Natural killer cell treated with Interleukin-12 subunit alpha and Interleukin-12 subunit beta and Interleukin-15 and Interleukin-18, amount 100 ng/mL, for 72 hours (primary cell): ENCODE measurements around the gene SLFN13. TPM values are rescaled to one million over a fixed set of nuclear protein-coding genes. Genes with fewer than 3 reads are reported as not detected.

Experiments
- ATAC-seq, 2 donors: fragments of 150-1000 bp; cut with Tn5 transposase in 1 of 2; sonication (Bioruptor Pico), chemical (Tn5 transposase) in 1 of 2; 2 replicates each; pipeline ENCODE4 v1.10.0; 2021
- DNase-seq: peaks from one replicate; pipeline ENCODE4 v3.0.0; 2022; ENCODE audit warnings: low spot score
- H3K27ac Mint-ChIP-seq, 2 donors: 1 replicate in 1 of 2; 2 replicates in 1 of 2; pipeline ENCODE4 v1.8.0; 2022; ENCODE audit warnings: mixed read lengths in 2 of 2, mild to moderate bottlenecking in 1 of 2, moderate library complexity in 1 of 2
- H3K27me3 Mint-ChIP-seq, 2 donors: 1 replicate in 1 of 2; 2 replicates in 1 of 2; pipeline ENCODE4 v1.8.0; 2022; ENCODE audit warnings: mixed read lengths in 2 of 2
- H3K36me3 Mint-ChIP-seq: one replicate; pipeline ENCODE4 v1.8.0; 2022; ENCODE audit warnings: mixed read lengths
- H3K4me1 Mint-ChIP-seq, 2 donors: 1 replicate in 1 of 2; 2 replicates in 1 of 2; pipeline ENCODE4 v1.8.0; 2022; ENCODE audit warnings: low read depth in 2 of 2, mixed read lengths in 2 of 2, mild to moderate bottlenecking in 1 of 2
- H3K4me3 Mint-ChIP-seq: one replicate; pipeline ENCODE4 v1.8.0; 2022; ENCODE audit warnings: mixed read lengths
- H3K9me3 Mint-ChIP-seq: 2 replicates; pipeline ENCODE4 v1.8.0; 2022; ENCODE audit warnings: mixed read lengths
- total RNA-seq, 2 donors: library from RNA; stranded (reverse); gene quantifications; one replicate each; pipeline ENCODE4 v1.2.3, GENCODE V29; 2022

SLFN13 gene, protein sequence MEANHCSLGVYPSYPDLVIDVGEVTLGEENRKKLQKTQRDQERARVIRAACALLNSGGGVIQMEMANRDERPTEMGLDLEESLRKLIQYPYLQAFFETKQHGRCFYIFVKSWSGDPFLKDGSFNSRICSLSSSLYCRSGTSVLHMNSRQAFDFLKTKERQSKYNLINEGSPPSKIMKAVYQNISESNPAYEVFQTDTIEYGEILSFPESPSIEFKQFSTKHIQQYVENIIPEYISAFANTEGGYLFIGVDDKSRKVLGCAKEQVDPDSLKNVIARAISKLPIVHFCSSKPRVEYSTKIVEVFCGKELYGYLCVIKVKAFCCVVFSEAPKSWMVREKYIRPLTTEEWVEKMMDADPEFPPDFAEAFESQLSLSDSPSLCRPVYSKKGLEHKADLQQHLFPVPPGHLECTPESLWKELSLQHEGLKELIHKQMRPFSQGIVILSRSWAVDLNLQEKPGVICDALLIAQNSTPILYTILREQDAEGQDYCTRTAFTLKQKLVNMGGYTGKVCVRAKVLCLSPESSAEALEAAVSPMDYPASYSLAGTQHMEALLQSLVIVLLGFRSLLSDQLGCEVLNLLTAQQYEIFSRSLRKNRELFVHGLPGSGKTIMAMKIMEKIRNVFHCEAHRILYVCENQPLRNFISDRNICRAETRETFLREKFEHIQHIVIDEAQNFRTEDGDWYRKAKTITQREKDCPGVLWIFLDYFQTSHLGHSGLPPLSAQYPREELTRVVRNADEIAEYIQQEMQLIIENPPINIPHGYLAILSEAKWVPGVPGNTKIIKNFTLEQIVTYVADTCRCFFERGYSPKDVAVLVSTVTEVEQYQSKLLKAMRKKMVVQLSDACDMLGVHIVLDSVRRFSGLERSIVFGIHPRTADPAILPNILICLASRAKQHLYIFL
- total RNA-seq: 100 to 1,000 TPM; 213 to 343 TPM

DNA sequence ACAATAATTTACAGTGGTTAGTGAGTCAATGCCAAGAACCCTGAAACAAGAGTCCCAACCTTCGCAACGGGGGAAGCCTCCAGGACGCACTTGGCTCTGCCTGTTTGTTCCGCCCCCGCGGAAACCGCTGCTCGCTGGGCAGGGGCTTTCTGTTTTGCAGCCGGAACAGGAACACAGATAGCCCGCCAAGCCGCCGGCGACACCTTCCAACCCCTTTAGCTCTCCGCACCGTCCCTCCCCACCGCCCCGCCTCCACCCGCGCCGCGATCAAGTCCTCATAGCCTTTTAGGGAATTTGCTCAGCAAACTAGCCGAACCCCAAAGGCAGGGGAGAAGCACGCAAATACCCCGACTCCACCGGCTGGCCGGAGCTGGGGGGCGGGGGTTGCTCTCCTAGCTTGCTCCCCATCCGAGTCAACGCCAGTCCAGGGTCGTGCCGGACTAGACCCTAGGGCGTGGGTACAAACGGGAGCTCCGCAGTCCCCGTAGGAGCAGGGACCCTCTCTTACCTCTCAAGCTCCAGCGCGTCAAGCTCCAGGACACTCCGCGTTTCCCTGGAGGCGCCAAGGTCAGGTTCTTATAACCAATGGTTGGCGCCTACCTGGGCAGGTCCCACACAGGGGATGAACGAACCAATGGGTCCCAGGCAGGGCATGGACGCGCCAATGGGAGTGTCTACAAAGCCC is at the start of gene SLFN13:
Gene SLFN13 (minus strand): TSS at position 553 of the 685 bp plus-strand sequence. CDS start 3,086 bp downstream, outside the sequence.
- peaks cover 42 to 57% of the 10 kb centered on the region in 2 donors for H3K4me1 Mint-ChIP-seq
- H3K9me3 Mint-ChIP-seq: no peaks in the 10 kb centered on the region
- H3K4me3 Mint-ChIP-seq: peak within 1 kb of the TSS; percentile 88
- ATAC-seq (peak; percentile 89 to 90), DNase-seq (peak; percentile 98)
- peak within 1 kb of the TSS; percentile 96 to 100 for H3K27ac Mint-ChIP-seq
- H3K27me3 Mint-ChIP-seq: no peaks in the 10 kb centered on the region
- H3K36me3 Mint-ChIP-seq: peaks cover 27% of the 10 kb centered on the region

DNA sequence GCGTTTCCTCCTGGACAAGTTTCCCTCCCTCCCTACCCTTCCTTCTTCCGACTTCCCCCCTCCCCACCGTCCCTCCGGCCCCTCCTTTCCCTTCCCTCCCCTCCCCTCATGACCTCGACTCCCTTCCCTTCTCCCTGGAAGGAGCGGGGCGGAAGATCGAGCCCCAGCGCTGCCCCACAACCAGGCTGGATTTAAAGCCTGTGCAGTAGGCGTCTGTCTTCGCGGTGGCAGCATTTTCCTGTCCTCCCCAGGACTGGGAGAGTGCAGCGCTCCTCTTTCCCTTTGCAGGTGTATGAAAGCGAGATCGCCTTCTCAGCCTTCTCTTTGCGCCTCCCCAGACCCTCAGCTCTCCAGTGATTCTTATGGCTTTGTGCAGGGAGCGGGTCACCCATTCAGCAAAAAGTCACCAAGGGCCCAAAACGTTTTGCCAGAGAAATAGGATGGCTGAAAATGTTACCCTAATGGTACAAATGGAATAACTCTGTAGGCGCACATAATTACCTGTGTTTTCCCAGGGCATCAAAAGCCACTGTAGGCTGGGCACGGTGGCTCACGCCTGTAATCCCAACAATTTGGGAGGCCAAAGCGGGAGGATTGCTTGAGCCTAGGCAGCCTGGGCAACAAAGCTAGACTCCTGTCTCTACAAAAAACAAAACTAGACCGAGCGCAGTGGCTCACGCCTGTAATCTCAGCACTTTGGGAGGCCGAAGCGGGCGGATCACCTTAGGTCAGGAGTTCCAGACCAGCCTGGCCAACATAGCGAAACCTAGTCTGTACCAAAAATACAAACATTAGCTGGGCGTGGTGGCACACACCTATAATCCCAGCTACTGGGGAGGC is 48.1 kb upstream of the SLFN13 start:
- Mint-ChIP-seq H3K9me3 (peaks cover 5% of the 10 kb centered on the region), H3K4me3 (peak overlapping the region; percentile 26), H3K4me1 (peaks cover 59 to 72% of the 10 kb centered on the region in 2 donors), H3K36me3 (peaks cover 6% of the 10 kb centered on the region), H3K27ac (peak overlapping the region in 1 of 2 donors; percentile 38), H3K27me3 (no peaks in the 10 kb centered on the region)
- DNase-seq: no peak
- no peak for ATAC-seq

DNA sequence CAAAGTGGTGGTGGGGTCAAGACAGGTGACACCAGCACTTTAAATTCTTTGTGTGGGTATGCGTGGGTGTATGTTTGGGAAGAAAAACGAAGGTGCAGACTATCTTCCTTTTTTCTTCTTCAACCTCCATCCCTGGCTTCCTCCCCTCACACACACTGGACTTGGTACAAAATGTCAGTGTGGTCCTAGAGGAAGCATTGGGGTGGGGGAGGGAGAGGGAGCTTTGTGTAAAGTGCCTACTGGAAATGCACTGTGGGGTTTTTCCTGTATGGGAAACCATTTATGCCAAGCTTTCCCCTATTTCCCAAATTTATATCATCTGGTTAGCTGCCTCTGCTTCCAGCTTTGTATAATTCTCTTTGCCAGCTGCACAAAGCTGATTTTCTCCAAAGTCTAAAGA is 44.5 kb upstream of the SLFN13 start:
- H3K9me3 Mint-ChIP-seq: no peaks in the 10 kb centered on the region
- H3K27me3 Mint-ChIP-seq: no peaks in the 10 kb centered on the region
- DNase-seq (no peak), ATAC-seq (no peak)
- H3K36me3 Mint-ChIP-seq: peaks cover 5% of the 10 kb centered on the region
- peak overlapping the region in 1 of 2 donors; percentile 43 for H3K27ac Mint-ChIP-seq
- H3K4me3 Mint-ChIP-seq: no peak overlapping the region
- peaks cover 52 to 66% of the 10 kb centered on the region in 2 donors for H3K4me1 Mint-ChIP-seq

DNA sequence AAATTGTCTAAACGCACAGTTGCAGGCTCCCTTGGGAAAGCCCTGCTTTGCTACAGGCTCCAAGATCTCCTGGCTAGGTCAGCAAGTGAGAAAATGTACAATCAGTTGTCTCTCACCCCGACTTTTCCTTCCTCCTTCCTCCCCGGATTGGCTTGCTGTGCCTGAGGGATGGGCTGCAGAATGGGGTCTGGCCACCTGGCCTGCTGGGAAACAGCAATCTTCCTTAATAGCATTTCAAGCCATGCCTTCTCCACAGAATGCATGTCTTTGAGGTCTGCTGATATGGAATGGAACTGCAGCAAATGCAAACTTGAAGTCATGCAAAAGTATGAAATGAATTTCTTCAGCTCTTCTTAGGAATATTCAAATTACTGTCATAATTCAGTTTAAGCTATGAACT is 42.9 kb upstream of the SLFN13 start:
- H3K4me1 Mint-ChIP-seq: peaks cover 57 to 68% of the 10 kb centered on the region in 2 donors
- no peaks in the 10 kb centered on the region for H3K27me3 Mint-ChIP-seq
- peaks cover 5% of the 10 kb centered on the region for H3K36me3 Mint-ChIP-seq
- no peak overlapping the region for H3K4me3 Mint-ChIP-seq
- H3K27ac Mint-ChIP-seq: peak overlapping the region in 1 of 2 donors; percentile 97
- DNase-seq: no peak
- no peak for ATAC-seq
- H3K9me3 Mint-ChIP-seq: no peaks in the 10 kb centered on the region

DNA sequence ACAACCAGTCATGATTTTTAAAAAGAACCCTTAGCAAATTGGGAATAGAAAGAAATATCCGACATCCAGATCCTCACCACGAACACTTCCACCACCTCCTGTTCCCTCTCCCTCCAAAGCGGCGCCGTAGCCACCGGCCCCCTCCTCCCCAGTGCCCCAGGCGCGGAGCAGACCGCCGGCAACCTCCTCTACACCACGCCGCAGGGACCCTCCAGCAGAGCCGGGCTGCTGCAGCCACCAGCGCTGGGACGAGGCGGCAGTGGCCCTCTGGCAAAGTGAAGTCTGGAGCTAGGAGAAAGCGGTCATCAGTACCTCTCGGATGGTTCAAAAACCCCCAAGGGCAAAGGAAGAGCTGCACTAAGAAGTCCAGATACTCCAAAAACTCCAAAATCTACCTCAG is 41.4 kb upstream of the SLFN13 start:
- no peak overlapping the region for H3K4me3 Mint-ChIP-seq

DNA sequence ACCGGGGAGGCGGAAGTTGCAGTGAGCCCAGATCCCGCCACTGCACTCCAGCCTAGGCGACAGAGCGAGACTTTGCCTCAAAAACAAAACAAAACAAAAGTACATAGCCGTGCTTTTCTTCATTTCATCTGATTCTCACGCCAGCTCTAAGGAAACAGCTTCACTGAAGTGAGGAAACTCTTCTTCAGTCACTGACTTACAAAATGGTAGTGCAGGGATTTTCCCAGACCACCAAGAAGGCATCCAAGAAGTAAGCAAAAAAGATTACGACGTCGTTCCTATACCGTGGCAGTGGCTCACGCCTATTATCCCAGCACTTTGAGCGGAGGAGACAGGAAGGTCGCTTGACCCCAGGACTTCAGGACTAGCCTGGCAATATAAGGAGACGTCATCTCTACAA is 40.4 kb upstream of the SLFN13 start:
- Mint-ChIP-seq H3K27ac (peak overlapping the region; percentile 87 to 97), H3K4me3 (peak overlapping the region; percentile 76), H3K9me3 (no peaks in the 10 kb centered on the region), H3K36me3 (peaks cover 24% of the 10 kb centered on the region), H3K4me1 (peaks cover 73 to 80% of the 10 kb centered on the region in 2 donors), H3K27me3 (no peaks in the 10 kb centered on the region)
- DNase-seq: no peak
- no peak for ATAC-seq

More for the DNA sequence above, 41.4 kb upstream of the SLFN13 start:
- no peaks in the 10 kb centered on the region for H3K9me3 Mint-ChIP-seq
- ATAC-seq: no peak
- H3K4me1 Mint-ChIP-seq: peaks cover 72 to 74% of the 10 kb centered on the region in 2 donors
- DNase-seq: no peak
- H3K36me3 Mint-ChIP-seq: peaks cover 19% of the 10 kb centered on the region
- H3K27ac Mint-ChIP-seq: peak overlapping the region; percentile 87 to 97
- no peaks in the 10 kb centered on the region for H3K27me3 Mint-ChIP-seq

DNA sequence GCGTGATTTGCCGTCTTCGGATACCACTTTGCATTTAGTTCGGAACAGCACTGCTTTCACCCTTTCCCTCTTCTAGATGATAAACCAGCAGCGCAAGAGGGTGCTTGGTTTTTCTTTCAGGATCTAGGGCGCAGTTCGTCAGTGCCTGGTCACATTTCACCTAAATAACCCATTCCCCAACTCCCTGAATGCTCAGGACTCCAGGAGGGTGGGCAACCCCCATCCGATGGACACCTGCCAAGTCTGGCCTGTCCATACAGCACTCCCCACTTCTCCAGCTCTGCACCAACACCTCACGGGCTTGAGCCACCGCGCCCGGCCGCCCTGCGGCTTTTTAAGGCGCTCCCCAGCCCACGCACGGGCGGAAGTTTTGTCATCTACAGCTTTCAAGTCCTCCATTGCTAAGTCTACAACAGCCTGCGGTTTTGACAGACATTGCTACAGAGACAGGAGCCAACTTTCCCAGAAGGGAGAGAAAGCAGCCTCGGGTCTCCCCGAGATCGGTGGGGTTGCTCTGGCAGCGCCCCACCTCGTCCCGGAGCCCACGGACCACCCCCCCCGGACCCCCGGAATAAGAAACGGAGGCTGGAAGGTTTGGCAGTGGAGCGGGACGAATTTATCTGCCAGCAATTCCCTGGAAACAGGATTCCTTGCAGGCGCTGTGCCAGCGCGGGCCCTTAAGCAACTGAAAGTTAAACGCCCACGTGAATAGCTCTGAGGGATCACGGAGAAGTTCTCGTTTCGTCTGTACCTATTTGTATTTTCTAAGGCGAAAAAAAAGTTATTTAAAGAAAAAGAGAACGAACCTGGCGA is 38.6 kb upstream of the SLFN13 start:
- Mint-ChIP-seq H3K36me3 (peaks cover 26% of the 10 kb centered on the region), H3K9me3 (no peaks in the 10 kb centered on the region), H3K4me1 (peaks cover 67 to 68% of the 10 kb centered on the region in 2 donors), H3K27me3 (no peaks in the 10 kb centered on the region), H3K4me3 (peak overlapping the region; percentile 76), H3K27ac (peak overlapping the region; percentile 87 to 97)
- ATAC-seq (peak; percentile 87 to 88), DNase-seq (peak; percentile 95)

DNA sequence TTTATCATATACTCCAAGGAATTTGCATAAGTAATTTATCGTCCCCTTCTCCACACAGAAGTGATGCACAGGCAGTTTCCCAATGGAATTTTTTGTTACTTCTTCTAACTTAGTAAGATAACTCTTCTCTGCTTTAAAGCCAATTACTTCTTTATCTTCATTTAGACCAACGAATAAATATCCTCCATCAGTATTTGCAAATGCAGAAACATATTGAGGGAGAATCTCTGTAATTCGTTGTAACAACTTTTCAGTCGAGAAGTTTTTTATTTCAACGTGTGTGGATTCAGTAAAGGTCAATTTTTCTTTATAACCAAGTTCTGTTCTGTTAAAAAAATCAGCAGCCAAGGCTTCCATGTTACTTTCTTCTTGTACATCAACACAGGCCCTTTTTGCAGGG is 30.7 kb upstream of the SLFN13 start:
- DNase-seq (no peak), ATAC-seq (no peak)
- Mint-ChIP-seq H3K9me3 (peaks cover 3% of the 10 kb centered on the region), H3K4me3 (no peak overlapping the region), H3K27me3 (no peaks in the 10 kb centered on the region), H3K27ac (peak overlapping the region; percentile 44 to 80), H3K4me1 (peaks cover 45 to 46% of the 10 kb centered on the region in 2 donors), H3K36me3 (peaks cover 44% of the 10 kb centered on the region)

DNA sequence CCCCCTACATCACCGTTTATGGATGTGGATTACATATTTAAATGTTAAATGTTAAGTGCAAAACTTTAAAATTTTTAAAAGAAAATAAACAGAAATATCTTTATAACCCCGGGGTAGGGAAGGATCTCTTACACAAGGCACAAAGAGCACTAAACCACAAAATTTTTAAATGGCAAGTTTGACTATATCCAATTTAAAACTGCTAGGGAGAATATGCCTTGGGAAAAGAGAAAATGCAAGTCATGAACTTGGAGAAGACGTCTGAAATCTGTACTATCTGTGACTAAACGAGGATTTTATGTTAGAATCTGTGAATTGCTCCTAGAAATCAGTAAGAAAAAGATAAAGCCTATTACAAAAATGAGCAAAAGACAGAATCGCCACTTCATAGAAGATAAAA is 28.7 kb upstream of the SLFN13 start:
- Mint-ChIP-seq H3K4me3 (no peak overlapping the region), H3K36me3 (peaks cover 54% of the 10 kb centered on the region), H3K4me1 (peaks cover 39 to 43% of the 10 kb centered on the region in 2 donors), H3K27ac (peak overlapping the region in 1 of 2 donors; percentile 80), H3K9me3 (peaks cover 8% of the 10 kb centered on the region), H3K27me3 (no peaks in the 10 kb centered on the region)
- ATAC-seq (no peak), DNase-seq (no peak)

DNA sequence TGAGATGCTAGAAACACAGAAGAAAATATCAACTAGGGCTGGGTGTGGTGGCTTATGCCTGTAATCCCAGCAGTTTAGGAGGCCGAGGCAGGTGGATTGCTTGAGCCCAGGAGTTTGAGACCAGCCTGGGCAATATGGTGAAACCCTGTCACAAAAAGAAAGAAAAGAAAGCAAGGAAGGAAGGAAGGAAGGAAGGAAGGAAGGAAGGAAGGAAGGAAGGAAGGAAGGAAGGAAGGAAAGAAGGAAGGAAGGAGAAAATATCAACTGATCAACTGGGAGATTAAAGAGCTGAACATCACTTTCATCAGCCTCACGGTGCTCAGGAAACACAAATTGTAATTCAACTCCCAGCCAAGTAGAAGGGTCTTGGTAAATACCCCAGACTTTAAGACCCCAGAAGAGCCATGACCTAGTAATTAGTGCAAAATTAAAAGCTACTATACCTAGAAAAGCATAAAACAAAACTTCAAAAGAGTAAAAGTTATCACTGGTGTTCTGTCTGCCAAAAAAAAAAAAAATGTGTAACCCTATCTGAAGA is 27.8 kb upstream of the SLFN13 start:
- Mint-ChIP-seq H3K27me3 (no peaks in the 10 kb centered on the region), H3K4me3 (no peak overlapping the region), H3K36me3 (peaks cover 60% of the 10 kb centered on the region), H3K9me3 (peaks cover 8% of the 10 kb centered on the region), H3K27ac (peak overlapping the region; percentile 38 to 80), H3K4me1 (peaks cover 40 to 49% of the 10 kb centered on the region in 2 donors)
- DNase-seq (no peak), ATAC-seq (no peak)

DNA sequence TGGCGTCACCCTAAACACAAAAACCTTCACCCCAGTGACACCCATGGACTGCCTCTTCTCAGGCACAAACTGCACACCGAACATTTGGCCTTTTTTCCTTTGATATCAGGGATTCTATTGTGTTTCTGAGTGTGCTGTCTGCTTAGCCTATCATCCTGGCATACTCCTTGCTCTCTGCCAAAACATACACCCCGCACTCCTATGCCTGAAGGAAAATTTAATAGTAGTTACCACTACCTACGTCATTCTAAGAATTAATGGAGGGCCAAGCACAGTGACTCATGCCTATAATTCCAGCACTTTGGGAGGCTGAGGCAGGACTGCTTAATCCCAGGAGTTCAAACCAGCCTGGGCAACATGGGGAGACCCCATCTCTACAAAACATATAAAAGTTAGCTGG is 19.9 kb upstream of the SLFN13 start:
- no peak for ATAC-seq
- peak overlapping the region; percentile 55 for H3K4me3 Mint-ChIP-seq
- H3K27ac Mint-ChIP-seq: peak overlapping the region; percentile 47 to 74
- H3K4me1 Mint-ChIP-seq: peaks cover 48 to 57% of the 10 kb centered on the region in 2 donors
- no peak for DNase-seq
- H3K36me3 Mint-ChIP-seq: peaks cover 17% of the 10 kb centered on the region
- no peaks in the 10 kb centered on the region for H3K27me3 Mint-ChIP-seq
- peaks cover 10% of the 10 kb centered on the region for H3K9me3 Mint-ChIP-seq

DNA sequence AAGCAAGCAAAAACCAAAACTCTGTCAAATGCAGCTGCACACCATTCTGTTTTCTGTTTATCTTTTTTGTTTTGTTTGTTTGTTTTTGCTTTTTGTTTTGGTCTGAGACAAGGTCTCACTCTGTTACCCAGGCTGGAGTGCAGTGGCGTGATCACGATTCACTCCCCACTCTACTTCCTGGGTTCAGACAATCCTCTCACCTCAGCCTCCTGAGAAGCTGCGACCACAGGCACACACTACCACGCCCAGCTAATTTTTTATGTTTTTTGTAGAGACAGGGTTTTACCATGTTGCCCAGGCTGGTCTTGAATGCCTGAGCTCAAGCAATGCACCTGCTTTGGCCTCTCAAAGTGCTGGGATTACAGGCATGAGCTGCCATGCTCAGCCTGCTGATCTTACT is 19.3 kb upstream of the SLFN13 start:
- DNase-seq (no peak), ATAC-seq (peak; percentile 68 to 77)
- H3K9me3 Mint-ChIP-seq: peaks cover 6% of the 10 kb centered on the region
- no peaks in the 10 kb centered on the region for H3K27me3 Mint-ChIP-seq
- H3K4me1 Mint-ChIP-seq: peaks cover 48 to 52% of the 10 kb centered on the region in 2 donors
- peak overlapping the region; percentile 47 to 74 for H3K27ac Mint-ChIP-seq
- peaks cover 11% of the 10 kb centered on the region for H3K36me3 Mint-ChIP-seq
- peak overlapping the region; percentile 55 for H3K4me3 Mint-ChIP-seq
